Stimulated activated CD8-positive, alpha-beta memory T cell treated with anti-CD3 and anti-CD28 coated beads, Interleukin-7, amount 100 ng/mL, for 24 hours (primary cell): ENCODE results near the gene ZNF627.
A peak's percentile ranks its signal among the peaks of the same experiment; 100 is the strongest.
"Not testable (repeated sequence)": the region's sequence is repeated elsewhere in the genome, so short reads cannot be mapped to it uniquely, and the experiment has no call there.

Experiments used
- DNase-seq: peaks from one replicate; pipeline ENCODE4 v3.0.0-alpha.2; 2020; ENCODE audit warnings: low read depth

Gene ZNF627

DNA sequence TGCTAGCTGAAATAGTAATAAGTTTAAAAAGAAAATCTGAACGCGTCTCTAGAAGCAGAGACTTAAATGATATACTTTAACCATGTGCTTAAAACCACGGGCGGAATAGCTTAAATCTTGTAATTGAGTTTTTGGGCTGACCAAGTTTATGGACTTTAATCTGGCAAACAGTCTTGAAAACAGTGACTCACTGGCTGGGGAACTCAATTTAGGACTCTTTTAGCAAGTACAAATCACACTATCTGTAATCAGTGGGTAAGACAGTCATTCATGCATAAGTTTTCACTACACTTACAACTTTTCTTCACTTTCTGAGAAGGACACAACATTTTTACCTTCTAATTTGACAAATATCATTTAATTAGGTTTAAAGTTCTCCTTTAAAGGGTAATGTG, 26.8 kb downstream of the ZNF627 start:
- DNase-seq = no peak

DNA sequence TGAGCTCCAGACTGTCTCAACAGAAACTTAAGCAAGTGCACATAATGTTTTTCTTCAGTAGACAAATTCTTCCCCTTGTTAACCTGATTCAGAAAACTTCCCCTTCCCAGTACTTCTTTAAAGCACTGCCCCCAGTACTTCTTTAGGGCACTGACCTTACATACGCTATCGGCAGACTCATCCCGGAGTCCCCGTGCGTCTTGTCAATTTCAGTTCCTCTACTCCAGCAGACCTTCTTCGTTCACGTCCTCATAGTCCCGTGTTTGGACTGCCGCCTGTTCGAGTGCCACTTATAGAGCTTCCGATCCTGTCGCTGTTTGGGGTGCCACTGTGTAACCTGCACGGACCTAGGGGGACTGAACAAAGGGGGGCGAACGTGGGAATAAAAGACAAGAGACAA, 29.0 kb downstream of the ZNF627 start:
- no peak for DNase-seq

- no peak for DNase-seq
Observed at GRCh38 chr19:11633223-11633622, 35.9 kb downstream of the ZNF627 start.

DNA sequence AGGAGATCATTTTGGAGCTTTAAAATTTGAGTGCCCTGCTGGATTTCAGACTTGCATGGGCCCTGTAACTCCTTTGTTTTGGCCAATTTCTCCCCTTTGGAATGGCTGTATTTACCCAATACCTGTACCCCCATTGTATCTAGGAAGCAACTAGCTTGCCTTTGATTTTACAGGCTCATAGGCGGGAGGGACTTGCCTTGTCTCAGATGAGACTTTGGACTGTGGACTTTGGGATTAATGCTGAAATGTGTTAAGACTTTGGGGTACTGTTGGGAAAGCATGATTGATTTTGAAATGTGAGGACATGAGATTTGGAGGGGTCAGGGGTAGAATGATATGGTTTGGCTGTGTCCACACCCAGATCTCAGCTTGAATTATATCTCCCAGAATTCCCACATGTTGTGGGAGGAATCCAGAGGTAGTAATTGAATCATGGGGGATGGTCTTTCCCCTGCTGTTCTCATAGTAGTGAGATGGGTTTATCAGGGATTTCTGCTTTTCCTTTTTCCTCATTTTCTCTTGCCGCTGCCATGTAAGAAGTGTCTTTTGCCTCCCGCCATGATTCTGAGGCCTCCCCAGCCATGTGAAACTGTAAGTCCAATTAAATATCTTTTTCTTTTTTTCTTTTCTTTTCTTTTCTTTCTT, 36.9 kb downstream of the ZNF627 start:
- DNase-seq = not testable (repeated sequence)

GRCh38 chr19:11639245-11639601, 41.9 kb downstream of the ZNF627 start:
- no peak for DNase-seq

DNA sequence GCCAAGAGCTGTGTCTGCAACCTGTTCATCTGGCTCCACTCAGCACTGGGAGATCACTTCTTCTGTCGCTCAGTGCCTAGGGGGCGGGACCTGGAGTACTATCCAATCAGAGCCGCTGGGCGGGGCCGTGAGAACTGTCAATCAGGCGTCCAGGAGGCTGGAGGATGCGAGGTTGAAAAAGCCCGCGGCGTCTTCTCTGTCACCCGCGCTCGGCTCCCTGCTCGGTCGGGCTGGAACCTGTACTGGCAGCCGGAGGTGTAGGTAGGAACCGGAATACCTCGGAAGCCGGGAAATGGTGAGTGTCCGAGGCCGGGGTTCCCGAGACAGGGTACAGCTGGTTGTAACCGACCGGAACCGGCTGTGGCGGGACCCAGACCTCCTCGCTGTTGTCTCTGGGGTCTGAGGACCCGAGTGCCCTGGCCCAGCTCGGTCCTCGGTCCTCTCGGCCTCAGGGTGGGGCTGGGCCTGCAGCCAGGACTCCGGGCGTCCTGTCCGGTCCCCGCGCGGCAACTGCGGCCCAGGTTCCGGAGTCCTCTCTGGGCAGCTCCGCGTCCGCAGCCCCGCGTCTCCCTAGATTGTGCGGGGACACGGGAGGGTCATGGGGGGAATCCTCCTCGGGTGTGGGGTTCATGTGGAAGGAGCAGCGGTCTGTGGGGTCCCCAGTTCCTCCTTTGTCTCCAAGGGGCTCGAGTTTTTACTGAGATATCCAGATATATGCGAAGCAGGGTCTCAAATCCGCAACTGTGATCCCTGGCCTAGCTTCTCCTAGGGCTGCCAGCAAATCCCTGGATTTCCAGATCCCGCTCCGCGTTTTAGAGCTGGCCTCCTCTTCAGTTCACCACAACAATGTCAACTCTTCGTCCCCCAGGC, 42.6 kb downstream of the ZNF627 start:
- peak; percentile 94 for DNase-seq

- DNase-seq = no peak
Observed at GRCh38 chr19:11641244-11641643, 44.0 kb downstream of the ZNF627 start.

DNA sequence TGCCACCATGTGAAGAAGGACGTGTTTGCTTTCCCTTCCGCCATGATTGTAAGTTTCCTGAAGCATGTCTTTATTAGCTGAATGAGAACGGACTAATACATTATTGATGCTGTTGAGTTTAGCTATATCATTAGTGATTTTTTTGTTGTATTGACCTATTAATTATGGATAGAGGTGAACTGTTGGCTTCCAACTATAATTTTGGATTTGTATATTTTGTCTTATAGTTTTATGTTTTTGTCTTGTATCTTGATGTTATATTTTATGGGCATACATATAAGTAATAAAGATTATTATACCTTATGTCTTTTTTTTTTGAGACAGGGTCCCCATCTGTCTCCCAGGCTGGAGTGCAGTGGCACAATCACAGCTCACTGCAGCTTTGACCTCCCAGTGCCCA, 45.6 kb downstream of the ZNF627 start:
- no peak for DNase-seq

- DNase-seq = no peak
Observed at GRCh38 chr19:11649941-11650340, 52.7 kb downstream of the ZNF627 start.

GRCh38 chr19:11651062-11651461, 53.8 kb downstream of the ZNF627 start:
- no peak for DNase-seq

- no peak for DNase-seq
Observed at GRCh38 chr19:11652056-11652455, 54.8 kb downstream of the ZNF627 start.

DNA sequence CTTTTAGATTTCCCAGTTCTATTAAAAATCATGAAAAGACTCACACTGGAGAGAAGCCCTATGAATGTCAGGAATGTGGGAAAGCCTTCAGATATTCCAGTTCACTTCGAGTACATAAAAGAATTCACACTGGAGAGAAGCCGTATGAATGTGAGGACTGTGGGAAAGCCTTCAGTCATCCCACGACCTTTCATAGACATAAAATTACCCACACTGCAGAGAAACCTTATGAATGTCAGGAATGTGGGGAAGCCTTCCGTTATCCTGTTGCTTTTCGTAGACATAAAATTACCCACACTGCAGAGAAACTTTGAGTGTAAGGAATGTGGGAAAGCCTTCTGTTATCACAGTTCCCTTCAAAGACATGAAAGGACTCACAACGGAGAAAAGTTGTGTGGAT, 55.2 kb downstream of the ZNF627 start:
- no peak for DNase-seq

- DNase-seq = no peak
Observed at GRCh38 chr19:11656535-11656934, 59.3 kb downstream of the ZNF627 start.

- no peak for DNase-seq
Observed at GRCh38 chr19:11657307-11657706, 60.0 kb downstream of the ZNF627 start.

GRCh38 chr19:11658970-11659369, 61.7 kb downstream of the ZNF627 start:
- DNase-seq = no peak

DNA sequence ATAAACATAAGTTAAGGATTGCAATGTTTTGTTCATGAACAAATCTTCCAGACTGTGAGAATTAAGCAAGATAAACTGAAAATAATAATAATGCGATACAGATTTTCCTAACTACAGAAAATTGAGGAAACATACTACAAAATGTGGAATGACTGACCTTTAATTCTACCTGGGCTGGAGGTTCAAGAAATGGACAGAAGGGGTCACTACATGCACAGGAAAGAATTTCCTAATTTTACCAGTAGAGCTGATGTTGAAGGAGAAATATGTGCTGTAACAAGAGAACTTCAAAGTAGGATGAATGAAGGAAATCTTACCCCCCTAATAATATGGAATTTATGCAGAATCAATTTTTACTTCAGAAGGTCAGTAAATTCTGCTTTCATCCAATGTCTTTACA, 62.3 kb downstream of the ZNF627 start:
- no peak for DNase-seq

- DNase-seq = no peak
Observed at GRCh38 chr19:11662278-11662677, 65.0 kb downstream of the ZNF627 start.

DNA sequence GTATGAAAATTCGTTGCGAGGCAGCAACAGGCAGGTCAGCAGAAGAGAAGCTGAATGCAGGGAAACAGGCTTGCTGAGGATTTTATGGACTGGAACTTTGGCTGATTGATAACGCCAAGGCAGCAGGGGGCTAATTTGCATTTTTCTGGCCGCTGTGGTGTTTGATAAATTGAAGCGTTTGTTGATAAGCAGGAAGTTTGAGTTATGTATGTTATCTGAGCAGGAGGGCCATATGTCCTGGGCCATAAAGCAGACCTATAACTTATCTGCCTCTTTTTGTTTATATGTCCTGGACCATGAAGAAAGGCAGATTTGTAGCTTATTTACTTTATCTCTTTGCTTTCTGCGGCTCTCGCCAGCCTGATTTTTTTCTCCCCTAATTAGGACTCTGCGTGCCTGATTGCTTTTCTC, 65.9 kb downstream of the ZNF627 start:
- no peak for DNase-seq
